HG03060 (cell line): ENCODE results near the gene EHMT1.
"Not testable (repeated sequence)": the region's sequence is repeated elsewhere in the genome, so short reads cannot be mapped to it uniquely, and the experiment has no call there.

Experiments
- ATAC-seq: cut with Tn5 transposase; IDR thresholded peaks from one replicate; pipeline ENCODE4 v1.9.1; 2021; ENCODE audit warnings: low read depth, moderate number of reproducible peaks; ENCODE audit not compliant: unreplicated experiment

Gene EHMT1

GRCh38 chr9:137614631-137615386 is 4.0 kb upstream of the EHMT1 start:
- no peak for ATAC-seq

DNA sequence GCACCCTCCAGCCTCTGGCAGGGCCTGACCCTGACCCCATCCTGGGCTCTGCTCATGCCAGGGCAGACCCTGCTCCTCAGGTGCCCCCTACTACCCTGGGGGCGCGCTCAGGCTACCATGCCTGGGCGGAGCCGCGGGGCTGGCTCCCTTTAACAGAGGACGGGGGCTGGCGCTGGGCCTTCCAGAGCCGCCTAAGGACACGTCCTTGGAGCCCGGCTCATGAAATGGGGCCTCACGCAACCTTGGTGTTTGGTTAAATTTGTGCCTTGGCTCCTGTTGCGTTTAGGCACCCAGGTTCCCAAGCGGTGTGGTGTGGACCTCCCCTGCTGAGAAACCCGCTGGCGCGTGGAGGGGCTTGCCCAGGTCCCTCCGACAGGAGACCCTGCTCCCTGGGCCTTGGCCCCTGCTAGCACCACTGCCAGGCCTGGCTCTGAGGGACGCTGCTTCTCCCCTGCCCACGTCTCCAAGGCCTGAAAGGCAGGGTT is 3.4 kb upstream of the EHMT1 start:
- no peak for ATAC-seq

DNA sequence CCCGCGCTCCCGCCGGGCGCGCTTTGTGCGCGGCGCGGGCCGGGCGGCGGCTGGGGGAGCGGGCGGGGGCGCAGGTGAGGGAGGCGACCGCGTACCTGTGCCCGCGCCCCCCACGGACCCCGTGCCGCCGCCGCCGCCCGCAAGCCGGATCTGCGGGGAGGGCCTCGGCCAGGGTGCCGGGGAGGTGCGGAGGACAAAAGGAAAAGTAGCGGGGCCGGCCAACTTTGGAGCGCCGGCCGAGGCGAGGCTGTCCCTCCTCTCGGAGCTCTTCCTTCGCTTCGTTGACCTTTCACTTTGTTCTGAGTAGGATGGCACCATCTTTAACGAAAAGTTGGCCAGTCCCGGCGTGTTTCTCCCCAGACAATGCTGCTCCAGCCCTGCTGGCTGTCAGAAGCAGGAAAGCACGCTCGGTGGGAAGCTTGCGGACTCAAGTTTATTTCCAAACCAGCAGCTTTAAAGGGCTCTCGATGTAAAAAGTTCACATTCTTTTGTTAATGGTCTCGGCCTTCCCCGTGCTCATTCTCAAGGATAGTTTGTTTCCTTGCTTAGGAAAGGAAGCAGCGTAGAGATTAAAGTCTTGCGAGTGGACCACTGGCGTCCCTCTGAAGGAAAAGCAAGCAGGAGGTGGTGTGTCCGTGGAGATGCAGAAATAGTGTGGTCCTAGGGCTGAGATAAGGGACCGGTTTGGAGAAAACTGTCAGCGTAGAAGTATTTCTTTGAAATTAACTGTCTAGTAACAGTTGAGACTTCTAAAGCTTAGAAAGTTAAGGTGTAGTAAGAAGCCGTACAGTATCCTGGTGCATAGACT is 639 bp downstream of the EHMT1 start:
- ATAC-seq = no peak

GRCh38 chr9:137620048-137620405 is 1.2 kb downstream of the EHMT1 start:
- no peak for ATAC-seq

GRCh38 chr9:137620581-137620980 is 1.8 kb downstream of the EHMT1 start:
- no peak for ATAC-seq

DNA sequence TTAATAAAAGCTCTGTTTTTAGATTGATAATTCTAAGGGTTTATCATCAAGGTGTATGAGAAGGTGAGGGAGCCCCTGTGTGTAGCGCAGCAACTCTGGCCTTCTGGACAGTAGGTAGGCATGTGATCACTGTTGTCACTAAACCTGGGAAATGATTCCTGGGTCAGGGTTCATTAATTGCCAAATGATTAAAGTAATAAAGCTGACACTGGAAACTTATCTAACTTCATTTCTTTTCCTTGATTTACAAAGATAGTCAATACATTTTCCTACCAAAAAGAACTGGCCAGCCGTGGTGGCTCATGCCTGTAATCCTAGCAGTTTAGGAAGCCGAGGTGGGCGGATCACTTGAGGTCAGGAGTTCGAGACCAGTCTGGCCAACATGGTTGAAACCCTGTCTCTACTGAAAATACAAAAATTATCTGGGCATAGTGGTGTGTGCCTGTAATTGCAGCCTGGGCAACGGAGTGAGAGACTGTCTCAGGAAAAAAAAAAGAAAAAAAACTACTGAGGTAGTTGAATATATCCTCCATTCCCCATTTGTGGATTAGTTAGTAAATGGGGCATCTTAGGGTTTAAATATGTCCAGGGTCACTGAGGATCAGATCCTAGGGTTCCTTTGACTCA is 2.4 kb downstream of the EHMT1 start:
- ATAC-seq = no peak

GRCh38 chr9:137622211-137622610 is 3.4 kb downstream of the EHMT1 start:
- ATAC-seq = not testable (repeated sequence)

- ATAC-seq = no peak
Measured at GRCh38 chr9:137626464-137626863, 7.7 kb downstream of the EHMT1 start.

DNA sequence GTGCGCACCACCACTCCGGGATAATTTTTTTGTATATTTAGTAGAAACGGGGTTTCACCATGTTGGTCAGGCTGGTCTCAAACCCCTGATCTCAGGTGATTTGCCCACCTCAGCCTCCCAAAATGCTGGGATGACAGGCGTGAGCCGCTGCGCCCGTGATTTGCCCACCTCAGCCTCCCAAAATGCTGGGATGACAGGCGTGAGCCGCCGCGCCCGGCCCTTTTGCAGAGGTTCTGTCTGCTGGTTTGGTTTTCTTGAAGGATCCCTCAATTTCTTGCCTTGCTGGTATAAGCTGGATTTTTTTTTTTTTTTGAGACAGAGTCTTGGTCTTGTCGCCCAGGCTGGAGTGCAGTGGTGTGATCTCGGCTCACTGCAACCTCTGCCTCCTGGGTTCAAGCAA is 8.6 kb downstream of the EHMT1 start:
- ATAC-seq = not testable (repeated sequence)

DNA sequence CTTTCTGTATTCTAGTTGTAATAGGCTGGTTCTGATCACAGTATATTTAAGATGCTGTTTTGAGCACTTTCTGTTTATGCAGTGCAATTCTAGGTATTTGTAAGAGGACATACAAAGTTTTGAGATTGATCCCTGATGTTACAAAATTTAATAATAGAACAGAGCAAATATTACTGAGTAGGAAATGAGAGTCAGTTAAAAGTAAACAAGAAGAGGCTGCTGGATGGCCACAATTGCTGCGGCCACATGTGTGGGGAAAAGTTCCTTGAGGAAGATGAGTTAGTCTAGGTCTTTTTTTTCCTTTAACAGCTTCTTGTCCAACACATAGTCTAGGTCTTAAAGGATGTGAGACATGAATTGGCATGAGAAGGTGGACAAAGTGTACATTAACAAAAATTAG is 11.3 kb downstream of the EHMT1 start:
- ATAC-seq = no peak

DNA sequence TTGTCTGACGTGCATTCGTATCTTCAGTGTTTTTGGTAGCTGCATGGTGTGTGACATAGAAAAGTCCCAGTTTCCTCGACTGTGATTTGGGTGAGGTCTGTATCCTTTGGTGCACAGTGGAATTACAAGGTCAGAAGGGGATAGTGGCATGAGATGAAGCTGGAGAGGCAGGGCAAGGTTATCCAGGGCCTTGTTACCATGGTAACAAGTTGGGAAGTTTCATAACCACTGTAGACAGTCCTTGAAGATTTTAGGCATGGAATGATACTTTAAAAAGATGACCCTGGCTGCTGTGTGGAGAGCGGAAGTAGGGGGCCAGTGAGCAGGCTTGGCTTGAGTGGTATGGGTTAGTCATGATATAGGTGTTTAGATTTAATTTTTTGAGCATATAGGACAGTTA is 11.9 kb downstream of the EHMT1 start:
- ATAC-seq = no peak

DNA sequence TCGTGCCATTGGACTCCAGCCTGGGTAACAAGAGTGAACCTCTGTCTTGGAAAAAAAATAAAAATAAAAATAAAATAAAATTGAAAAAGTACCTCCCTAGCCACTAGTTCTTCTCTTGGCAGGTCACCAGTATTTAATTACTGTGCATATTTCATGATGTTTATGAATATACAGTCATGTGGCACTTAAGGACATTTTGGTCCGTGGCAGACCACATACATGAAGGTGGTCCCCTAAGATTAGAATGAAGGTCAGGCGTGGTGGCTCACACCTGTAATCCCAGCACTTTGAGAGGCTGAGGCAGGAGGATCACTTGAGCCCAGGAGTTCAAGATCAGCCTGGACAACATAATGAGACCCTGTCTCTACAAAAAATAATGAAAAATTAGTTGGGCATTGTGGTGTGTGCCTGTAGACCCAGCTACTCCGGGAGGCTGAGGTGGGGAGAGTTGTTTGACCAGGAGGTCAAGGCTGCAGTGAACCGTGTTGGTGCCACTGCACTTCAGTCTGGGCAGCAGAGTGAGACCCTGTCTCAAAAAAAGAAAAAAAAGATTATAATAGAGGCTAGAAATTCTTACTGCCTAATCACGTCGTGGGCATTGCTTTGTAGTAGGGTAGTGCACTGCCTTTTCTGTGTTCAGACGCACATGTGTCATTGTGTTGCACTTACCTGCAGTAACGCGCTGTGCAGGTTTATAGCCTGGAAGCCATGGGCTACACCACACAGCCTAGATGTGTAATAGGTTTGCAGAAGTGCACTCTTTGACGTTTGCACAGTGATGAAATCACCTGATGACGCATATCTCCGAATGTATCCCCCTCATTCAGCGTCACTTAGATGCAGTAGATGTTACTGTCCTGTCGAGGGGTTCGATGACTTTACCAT is 12.8 kb downstream of the EHMT1 start:
- ATAC-seq = no peak

DNA sequence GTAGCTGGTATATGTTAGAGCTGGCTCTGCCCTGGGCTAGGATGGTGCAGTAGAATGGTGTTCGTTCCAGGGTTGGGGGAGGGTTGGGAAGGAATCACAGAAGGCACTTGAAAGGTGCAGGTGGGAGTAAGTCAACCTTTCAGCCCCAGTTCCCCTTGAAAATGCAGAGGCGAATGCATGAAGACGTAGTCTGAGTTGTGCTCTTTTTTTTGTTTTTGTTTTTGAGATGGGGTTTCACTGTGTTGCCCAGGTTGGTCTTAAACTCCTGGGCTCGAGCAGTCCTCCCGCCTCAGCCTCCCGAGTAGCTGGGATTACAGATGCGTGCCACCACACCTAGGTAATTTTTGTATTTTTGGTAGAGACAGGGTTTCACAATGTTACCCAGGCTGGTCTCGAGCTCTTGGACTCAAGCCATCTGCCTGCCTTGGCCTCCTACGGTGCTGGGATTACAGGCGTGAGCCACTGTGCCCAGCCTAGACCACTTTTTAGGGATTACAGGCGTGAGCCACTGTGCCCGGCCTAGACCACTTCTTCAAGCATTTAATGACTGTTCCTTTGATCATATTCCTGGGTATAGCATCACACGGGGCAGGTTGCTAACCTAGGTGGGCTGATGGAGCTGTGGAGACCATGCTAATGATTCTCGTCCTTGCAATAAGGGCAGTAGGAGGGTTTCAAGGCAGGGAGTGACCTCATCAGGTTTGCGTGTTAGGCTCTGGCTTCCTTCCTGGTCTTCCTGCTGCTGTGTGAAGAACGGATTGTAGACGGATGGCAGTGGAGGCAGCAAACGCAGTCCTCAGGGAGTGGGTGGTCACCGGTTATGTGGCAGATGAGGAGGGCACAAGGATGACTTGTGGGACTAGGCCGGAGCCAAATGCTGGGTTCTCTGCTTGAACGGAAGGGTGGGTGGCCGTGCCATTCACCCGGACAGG is 13.7 kb downstream of the EHMT1 start:
- ATAC-seq = no peak

GRCh38 chr9:137634016-137634415 is 15.2 kb downstream of the EHMT1 start:
- ATAC-seq = no peak

DNA sequence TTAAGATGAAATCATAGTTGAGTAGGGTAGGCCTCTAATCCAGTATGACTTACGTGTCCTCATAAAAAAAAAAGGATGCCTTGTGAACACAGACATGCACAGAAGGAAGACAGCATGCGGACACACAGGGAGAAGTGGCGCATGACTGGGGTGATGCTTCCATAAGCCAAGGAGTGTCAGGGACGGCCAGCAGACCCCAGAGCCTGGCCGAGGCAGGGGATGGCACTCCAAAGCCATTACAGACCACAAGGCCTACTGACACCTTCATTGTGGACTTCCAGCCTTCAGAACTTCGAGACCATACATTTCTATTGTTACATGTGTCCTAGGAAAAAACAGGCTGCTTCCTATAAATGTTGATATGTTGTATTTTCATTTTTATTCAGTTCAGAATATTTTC is 19.9 kb downstream of the EHMT1 start:
- no peak for ATAC-seq

DNA sequence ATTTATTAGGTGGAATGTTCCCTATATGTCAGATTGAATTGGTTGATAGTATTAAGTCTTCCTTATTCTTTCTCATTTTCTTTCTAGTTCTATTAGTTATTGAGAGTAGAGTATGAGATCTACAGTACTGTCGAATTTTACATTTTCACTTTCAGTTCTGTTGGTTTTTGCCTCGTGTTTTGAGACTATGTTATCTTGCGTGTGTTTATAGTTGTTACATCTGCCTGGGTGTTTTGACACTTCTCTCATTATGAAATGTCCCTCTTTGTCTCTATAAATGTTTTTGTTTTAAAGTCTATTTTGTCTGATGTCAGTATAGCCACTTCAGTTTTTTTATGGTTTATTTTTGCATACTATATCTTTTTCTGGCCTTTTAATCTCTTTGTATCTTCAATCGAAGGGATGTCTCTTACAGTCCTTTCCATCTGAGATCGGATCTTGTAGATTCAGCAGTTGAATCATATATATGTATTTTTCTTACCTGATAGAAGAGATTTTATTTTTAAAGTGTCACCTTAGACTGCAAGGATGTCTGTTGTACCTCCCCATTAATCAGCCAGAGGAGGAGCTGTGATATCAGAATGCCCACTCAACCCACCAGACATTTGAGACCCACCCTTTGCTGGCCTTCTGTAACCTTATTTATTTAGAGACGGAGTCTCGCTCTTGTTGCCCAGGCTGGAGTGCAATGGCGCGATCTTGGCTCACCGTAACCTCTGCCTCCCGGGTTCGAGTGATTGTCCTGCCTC is 20.7 kb downstream of the EHMT1 start:
- no peak for ATAC-seq

DNA sequence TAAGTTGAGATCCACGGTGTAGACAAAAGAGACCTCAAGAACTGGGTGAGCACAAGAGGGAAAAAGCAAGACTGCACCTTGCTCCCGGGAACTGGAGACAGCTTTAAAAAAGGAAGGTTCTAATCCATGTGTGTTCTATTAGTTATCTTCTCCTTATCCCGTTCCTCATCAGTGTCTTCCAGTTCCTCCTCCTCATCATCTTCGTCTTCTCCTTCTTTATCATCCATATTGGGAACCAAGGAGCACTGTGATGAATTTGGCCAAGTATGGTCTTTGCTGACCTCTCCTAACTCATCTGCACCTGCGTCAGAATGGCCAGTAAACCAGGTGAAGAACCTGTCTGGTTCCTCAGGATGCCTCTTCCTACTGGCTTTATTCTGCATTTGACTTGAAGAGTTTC is 22.1 kb downstream of the EHMT1 start:
- no peak for ATAC-seq

- ATAC-seq = no peak
Measured at GRCh38 chr9:137642118-137642601, 23.4 kb downstream of the EHMT1 start.

GRCh38 chr9:137642892-137643291 is 24.1 kb downstream of the EHMT1 start:
- no peak for ATAC-seq
